GM19395 (cell line): ENCODE measurements around the gene GEMIN7.

Source experiments
- ATAC-seq: cut with Tn5 transposase; IDR thresholded peaks from one replicate; pipeline ENCODE4 v1.9.1; 2021; ENCODE audit warnings: mild to moderate bottlenecking, moderate library complexity; ENCODE audit not compliant: unreplicated experiment

Gene GEMIN7

DNA sequence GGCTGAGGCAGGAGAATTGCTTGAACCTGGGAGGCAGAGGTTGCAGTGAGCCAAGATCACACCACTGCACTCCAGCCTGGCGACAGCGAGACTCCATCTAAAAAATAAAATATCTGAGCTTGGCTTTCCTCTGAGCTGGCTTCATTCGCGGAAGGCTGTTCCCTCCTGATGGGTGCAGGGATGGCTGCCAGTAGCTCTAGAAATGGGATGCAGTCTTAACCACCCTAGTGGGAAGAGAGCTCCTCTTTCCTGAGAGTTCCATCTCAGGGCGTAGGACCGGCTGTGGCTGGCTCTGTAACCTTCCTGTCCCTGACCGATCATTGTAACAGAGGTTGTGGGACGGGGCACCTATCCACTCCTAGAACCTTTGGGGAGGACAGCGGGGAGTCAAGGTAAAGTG lies 46.3 kb downstream of the GEMIN7 start:
- no peak for ATAC-seq

DNA sequence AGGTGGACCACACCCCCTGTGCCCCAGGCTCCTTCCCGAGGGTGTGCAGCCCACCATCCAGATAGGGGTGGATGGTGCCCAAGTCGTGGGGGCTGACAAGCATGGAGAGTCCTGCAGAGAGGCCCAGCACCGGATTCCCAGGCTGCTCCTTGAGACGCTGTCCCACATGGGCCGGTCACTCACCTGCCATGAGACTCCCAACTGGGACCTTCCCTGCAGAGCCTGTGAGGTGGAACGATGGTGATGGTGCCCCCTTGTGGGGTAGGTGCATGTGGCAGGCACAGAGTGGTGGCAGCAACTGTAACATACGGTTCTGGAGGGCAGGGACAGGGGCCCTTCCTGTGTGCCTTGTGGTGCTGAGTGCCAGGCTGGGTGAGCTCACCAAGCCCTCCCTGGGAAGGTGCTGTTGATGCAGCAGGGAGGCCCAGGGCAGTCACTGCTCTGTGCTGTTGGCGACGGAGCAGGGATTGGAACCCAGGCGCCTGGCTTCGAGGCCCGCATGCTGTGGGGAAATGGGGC lies 47.0 kb downstream of the GEMIN7 start:
- ATAC-seq = no peak

DNA sequence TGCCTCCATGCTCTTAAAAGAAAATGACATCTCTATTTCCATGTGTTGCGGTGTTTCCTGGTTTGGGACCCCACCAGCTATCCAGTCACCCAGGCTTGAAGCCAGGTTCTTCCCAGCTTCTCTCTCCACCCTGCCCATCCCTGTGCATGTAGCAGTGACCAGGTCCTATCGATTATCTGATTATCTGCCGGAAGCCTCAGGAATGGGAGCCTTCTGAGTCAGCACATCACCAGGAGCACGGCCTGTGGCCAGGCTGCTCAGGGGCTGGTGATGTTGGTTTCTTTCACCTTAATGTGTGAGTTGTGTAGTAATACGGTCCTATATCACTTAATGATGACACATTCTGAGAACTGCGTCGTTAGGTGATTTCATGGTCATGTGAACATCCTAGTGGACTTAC lies 47.6 kb downstream of the GEMIN7 start:
- ATAC-seq = no peak

DNA sequence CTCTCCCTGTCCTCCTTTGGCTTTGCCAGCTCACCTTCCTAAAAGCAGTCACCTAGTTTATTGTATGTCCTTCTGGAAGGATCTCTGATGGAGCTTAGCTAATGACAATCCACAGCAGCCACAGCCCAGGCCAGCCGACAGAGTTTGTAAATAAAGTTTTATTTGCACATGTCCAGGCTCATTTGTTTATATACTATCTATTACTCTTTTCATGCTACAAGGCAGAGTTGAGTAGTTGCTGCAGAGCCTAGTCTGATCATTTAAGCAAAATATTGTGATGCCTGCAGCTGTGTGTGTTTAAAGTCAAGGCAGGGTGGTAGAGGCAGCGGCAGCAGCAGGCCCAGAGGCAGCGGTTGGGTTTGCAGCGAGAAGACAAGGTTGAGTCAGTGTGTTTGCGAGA lies 49.1 kb downstream of the GEMIN7 start:
- ATAC-seq = no peak

DNA sequence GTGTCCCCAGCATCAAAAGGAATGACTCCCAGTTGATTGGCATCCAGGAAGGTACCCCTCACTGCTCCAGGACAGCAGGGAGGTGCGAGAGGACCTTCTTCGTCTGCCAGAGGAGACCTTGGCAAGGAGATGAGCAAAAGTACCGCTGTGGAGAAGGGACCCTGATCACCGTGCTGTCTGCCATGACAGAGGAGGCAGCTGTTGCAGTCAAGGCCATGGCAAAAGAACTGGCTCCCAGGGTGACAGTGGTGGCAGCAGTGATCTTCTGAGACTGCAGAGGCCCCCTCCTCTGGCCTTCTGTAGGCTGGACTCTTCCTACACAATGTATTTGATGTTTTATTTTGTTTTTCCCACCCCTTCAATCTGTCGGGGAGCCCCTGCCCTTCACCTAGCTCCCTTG lies 49.7 kb downstream of the GEMIN7 start:
- ATAC-seq = no peak

DNA sequence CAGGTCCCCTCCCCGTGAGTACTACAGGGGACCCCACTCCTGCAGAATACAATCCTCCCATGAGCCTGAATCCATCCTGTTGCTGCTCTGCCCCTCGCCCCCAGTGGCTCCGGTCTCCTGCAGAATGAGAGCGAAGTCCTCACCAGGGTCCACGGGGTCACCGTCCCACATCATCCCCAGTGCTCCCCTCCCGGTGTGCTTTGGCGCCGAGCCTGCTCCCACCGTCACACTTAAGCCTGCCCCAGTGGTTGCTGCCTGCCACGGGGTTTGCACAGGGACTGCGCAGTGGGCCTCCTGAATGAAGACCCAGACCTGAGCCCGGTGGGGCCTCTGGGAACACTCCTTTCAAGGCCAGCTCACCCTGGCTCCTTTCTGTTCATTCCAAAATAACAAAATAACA lies 51.2 kb downstream of the GEMIN7 start:
- no peak for ATAC-seq

DNA sequence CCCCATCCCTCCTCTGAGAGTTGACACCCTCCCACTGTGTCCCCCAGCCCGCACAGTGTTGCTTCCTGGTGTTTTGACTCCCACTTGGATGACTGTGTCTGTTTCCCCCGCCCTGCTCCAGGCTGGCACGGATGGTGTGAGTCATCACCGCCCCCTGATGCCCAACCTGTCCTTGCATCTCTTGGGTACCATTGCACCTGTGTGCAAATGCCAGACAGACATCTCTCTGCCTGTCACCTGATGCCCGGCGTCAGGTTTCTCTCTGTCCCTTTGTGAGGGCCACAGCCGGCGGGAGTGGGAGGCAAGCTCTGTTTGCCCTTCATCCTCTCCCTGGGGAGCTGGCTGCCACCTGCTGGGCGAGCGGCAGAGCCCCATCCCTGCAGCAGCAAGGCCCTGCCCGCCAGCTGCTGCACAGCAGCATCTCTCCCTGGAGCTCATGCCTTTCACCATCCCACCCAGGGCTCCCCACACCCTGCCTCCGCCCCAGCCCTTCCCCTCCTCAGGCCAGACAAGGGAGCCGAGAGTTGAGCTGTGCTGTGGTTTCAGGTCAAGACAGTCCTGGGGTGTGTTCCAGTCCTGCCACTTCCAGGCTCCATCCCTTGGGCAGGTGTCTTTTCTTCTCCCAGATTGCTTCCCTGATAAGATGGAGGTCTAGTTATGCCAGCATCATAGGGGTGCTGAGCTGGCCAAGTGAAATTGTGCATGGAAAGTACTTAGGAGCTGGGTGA lies 52.0 kb downstream of the GEMIN7 start:
- no peak for ATAC-seq

DNA sequence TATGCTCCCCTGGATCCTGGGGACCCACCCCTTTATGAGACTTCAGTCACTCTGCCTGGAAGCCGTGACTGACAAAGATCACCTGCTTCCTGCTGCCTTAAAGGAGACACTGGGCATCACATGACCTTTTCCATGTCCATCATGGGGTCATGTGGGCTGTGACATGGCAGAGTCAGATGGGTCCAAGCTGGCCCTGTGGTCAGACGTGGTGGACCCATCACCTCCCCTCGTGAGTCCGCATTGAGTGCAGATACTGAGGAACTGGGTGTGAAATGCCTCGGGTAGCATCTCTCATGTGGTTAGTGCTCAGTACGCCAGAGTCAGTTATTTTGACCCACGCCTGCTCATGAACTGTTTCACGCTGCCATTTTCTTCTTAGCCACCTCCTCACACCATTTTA lies 54.6 kb downstream of the GEMIN7 start:
- no peak for ATAC-seq

DNA sequence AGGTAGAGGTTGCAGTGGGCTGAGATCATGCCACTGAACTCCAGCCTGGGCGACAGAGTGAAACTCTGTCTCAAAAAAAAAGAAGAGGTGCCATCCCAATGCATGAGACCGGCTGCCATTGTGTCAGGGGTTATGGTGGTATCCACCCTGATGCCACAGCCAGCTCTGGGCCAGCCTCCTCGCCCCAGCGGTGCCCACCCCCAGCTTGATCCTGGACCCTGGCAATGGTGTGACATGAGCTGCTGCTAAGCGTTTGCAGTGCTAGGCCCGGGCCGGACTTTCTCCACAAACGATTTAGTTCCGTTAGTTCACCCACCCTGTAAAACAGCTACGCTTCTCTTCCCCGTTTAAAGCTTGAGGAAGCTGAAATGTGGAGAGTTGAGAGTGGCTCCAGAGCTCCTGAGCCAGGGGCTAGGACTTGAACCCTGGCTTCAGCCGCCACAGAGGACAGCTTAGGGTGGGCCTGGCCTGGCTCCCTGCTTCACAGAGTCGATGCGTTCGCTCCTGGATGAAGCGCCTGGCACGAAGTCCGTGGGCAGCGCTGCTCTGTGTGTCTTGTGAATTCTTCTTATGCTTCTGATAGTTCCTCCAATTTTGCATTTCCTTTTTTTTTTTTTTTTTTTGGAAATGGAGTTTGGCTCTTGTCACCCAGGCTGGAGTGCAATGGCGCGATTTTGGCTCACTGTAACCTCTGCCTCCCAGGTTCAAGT lies 56.3 kb downstream of the GEMIN7 start:
- no peak for ATAC-seq

DNA sequence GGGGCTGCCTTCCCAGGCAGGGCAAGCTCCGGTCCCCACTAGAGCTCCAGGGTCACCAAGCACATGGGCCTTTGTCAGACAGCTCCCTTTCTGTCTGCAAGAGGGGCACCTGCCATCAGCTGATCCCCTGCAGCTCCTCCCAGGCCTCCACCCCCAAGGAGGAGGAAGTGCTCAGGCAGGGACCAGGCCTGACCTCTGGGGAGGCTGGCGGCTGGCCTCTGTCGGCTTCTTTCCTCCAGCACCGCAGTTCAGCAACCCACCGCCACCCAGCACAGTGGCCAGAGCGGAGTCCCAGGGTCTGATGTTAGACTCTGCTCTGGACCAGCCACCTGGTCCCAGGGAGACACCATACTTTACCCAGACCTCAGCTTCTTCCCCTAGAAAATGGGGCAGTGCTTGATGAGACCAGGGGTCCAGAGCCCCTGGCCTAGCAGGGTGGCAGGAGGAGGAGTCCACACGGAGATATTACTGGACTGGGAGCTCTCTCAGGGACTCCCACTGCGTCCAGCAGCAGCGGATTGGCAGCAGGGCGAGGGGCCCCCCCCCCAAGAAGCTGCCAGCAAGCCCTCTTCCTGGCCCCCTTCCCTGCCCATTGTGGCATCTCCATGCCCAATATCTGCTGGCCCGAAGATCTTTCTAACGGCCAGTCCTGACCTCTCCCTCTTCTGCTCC lies 57.6 kb downstream of the GEMIN7 start:
- peak; percentile 23 for ATAC-seq

DNA sequence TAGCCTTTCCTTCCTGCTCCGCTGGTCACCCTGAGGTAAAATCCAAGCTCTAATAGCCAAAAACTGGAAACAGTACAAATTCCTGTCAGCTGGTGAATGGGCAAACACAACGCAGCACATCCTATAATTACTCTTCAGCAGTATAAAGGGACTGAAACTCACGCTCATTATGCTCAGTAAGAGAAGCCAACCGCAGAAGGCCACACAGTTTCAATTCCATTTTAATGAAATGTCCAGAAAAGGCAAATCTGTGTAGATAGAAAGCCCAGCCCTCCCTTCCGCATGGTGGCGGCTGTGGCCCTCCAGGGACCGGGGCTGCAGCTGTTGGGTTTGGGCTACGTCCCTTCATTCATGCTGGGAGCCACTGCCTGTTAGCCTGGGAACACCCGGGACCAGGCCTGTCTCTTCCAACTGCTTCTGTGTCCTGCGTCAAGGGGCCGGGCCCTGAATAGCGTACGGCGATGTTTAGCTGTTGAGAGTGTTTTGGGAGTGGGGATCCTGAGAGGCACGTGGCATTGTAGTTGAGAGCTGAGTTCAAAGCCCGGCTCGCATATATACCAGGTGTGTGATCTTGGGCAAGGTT lies 58.2 kb downstream of the GEMIN7 start:
- ATAC-seq = peak; percentile 91

DNA sequence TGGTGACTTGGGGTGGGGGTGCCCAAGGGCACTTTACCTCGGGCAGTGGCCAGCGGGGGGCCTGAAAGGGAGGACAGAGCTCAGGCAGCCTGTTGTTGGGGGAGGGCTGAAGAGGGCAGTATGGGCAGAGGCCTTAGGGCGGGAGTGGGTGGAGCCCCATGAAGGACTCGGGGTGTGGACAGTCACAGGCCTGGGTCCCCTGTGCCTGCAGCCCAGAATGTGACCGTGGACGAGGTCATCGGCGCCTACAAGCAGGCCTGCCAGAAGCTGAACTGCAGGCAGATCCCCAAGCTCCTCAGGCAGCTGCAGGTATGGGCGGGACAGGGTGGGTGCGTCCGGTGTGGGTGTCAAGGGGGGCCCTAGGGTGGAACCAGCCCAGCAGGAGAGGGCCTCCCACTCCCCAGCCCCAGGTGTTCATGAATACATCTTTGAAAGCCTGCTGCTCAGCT lies 59.3 kb downstream of the GEMIN7 start:
- ATAC-seq = no peak

DNA sequence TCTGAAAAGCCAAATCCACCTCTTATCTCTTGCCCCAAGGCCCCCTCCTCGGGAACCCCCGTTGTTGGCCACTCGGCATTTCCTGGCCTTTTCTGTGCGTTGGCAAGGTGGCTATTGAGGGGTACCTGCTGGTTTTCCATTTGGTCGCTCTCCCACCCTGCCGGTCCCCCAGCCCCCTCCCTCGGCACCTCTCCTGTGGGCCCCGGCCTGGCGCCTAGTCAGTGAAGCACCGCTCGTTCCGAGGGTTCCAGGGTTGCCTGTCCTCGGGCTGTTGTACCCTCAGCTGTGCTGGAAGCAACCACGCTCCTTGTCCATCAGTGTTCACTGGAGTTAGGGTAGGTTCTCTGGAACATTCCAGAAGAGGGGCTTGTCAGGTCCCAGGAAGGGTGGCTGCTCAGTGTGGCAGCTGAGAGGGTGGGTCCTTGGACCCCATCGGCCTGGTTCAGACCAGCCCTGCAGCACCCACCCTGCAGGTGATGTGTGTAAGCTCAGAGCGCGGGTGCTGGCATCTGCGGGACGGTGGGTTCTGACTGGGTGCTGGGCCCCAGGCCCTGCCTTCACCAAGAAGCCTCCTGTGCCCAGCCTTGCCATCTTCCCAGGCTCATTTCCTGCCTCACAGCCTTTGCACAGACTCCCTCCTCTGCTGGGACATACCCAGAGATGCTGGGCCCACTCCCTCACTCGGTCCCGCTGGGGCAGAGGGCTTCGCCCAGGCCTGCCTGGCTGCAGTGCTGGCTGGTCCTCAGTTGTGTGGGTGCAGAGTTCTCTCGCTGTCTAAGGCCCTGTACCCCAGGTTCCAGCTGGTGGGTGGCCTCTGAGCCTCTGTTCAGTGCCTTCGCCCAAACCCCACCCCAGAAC lies 60.5 kb downstream of the GEMIN7 start:
- no peak for ATAC-seq

DNA sequence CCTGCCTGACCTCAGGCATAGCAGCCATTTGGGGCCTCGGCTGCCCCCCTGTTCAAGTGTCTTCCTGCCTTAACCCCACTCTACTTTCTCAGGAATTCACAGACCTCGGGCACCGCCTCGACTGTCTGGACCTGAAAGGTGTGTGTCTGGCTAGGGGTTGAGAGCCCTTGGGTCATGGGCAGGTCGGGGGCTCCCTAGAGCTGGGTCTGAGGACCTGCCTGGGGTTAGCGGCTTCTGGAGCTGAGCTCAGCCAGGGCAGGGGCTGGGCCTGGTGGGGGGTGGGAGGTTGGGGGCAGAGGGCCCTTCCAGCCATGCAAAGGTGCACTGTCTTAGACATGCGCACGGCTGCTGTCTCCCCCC lies 61.1 kb downstream of the GEMIN7 start:
- no peak for ATAC-seq

DNA sequence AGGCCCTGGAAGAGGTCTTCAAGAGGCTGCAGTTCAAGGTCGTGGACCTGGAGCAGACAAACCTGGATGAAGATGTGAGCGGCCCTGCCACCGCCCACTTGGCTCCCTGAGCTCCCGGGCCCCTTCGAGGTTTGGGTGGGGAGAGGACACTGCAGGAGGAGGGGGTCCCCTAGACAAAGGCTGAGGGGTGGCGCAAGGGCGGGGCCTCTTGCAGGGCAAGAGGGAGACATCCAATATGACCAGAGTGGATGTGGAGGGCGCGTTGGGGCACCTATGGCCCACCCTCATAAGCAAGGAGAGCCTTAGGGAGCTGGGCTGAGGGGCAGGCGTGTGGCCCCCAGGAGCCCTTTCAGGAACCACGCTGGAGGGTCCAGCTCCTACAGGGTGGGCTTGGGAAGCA lies 61.5 kb downstream of the GEMIN7 start:
- ATAC-seq = no peak
